Airway epithelial cell (primary cell): ENCODE results near the gene ERP27. TPM values are rescaled to one million over a fixed set of nuclear protein-coding genes. Genes with fewer than 3 reads are reported as not detected.

Source experiments
- total RNA-seq: library from RNA; depleted of rRNA; stranded (reverse); fragments of >200 nt; gene quantifications from 2 replicates; pipeline ENCODE4 v1.2.3, GENCODE V29; 2015

The ERP27 gene
- 2.8 and 5.7 TPM in 2 replicates for total RNA-seq

DNA sequence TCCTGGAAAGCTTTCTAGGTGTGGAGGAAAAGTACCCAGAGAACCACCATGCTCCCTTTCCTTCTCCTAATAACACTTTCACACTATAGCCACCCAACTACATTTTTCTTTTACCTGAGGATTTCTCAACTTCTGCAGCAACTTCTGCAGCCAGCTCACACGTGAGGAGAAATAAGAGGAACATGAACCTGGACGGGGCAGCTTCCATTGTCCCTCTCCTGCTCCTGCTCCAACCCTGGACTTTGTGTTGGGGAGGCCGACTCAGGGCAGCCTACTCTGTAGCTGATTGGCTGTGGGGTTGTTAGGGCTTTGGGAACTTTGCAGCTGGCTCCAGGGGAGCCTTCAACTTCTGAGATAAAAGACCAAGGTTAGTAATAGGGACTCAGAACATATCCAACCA is at the start of gene ERP27:
ERP27 (minus strand) TSS at position 237 of the 400 bp plus-strand sequence; CDS start at position 208, 29 bp downstream.

DNA sequence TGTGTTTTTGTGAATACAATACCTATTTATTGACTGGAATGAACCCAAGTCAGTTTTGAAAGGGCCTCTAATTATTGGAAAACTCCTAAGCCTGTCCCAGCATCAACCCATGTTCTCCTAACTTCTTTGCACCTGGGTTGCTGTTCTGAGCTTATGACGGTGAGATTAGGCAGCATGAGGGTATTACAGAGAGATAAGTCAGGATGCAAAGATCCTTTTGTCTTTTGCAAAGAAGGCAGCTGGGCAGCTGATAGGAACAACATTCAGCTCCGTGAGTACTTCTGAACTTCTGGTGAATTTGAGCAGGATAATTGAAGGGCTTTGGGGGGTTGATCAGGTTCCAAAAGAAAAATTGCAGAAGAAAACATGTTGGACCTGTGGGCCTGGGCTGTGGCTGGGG is 34.5 kb upstream of the ERP27 start, which contains the start of gene PDE6H:
PDE6H (plus strand) TSS at position 227 of the 400 bp plus-strand sequence. CDS start 4,971 bp downstream, outside the sequence.

DNA sequence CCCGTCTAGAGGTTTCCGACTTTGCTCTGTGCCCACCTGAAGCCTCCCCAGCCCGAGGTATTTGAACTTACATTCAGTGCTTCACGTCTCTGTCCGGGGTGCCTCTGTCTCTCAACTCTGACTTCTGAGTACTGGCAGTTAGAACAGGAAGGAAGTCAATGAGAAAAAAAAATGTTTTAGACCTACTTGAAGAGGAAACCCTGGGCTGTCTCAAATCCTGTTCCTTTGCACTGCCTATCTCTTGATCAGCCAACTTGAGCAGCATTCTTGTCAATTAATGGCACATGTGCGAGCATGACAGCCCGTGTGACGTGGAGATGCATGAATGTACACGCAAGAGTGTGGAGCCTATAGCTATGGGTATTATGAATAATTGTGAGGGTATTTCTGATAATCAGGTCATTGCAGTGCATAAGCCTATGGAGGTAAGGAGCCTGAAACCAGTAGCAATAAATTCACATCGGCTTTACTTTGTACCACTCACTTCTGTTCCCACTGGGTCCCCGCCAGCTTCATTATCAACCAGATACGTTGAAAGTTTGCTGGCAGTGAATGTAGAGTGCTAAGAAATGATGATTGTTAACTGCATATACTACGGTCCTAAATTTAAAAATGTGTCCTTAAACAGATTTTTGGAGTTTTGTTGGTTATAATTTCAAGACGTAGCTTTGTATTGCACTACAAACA is 23.3 kb upstream of the ERP27 start, which contains the start of gene ARHGDIB:
ARHGDIB (minus strand) TSS at position 136 of the 687 bp plus-strand sequence. CDS start 10,889 bp downstream, outside the sequence.

DNA sequence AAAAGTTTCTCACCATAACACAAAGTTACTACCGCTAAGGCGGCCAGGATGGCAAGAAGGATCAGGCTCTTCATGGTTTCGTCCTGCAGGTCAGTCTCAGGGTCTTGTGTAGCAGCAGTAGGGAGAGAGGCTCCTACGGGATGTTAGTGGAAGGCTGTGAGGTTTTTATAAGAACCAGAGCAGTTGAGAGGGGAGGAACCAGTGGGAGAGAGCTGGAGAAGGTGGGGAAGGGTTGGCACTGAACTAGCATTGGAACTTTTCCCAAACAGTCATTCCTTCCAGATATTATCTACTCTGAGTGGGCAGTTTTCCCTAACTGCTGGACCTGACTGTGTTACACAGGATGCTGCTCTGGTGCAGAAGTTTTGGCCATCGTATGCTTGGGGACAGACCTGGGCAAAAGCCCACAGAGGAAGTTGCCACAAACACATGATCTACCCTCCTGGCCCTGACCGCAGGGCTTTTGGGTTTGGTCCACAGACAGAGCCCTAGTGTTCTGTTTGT is 52.6 kb downstream of the ERP27 start, which contains the start of gene MGP:
MGP (minus strand) TSS at position 137 of the 504 bp plus-strand sequence; CDS start at position 74, 63 bp downstream.

Other genes with a start within 250 kb of the ERP27 start
- gene GUCY2C, start 241.9 kb downstream of the ERP27 start, total RNA-seq: not detected in 2 replicates
- 17.1 and 24.7 TPM in 2 replicates for gene WBP11, start 135.1 kb downstream of the ERP27 start, total RNA-seq
- 1.2 and 2.3 TPM in 2 replicates for gene C12orf60, start 134.9 kb downstream of the ERP27 start, total RNA-seq
- not detected in 2 replicates for gene SMCO3, start 124.4 kb downstream of the ERP27 start, total RNA-seq
- not detected in 2 replicates for gene ART4, start 95.0 kb downstream of the ERP27 start, total RNA-seq
- gene MGP, start 52.7 kb downstream of the ERP27 start, total RNA-seq: 0.14 TPM in 1 of 2 replicates, not detected in the other
- 33.1 and 39.9 TPM in 2 replicates for gene ARHGDIB, start 23.1 kb upstream of the ERP27 start, total RNA-seq
- not detected in 2 replicates for gene PDE6H, start 34.5 kb upstream of the ERP27 start, total RNA-seq